ENCODE data around the gene DPP6.

- TF ChIP-seq POLR2A (IDR thresholded peaks at IDR 0.05) (no peak), CTCF (IDR thresholded peaks at IDR 0.05 in 8 of 11, conservative IDR thresholded peaks at IDR 0.05 in 3 of 11) (no peak)
These were observed 828.3 kb downstream of the DPP6 start for GRCh38 chr7:154880513-154880912.
